ENCODE results near the gene PRKAR1B.

PRKAR1B gene

GRCh38 chr7:516606-517456 lies 210.2 kb downstream of the PRKAR1B start:
- peak in 2 of 3 experiments; percentile 31 to 32 for DNase-seq

GRCh38 chr7:516216-516605 lies 210.9 kb downstream of the PRKAR1B start:
- DNase-seq: peak in 1 of 3 experiments; percentile 32

GRCh38 chr7:515628-516027 lies 211.5 kb downstream of the PRKAR1B start:
- no peak for DNase-seq

- DNase-seq: peak in 2 of 3 experiments; percentile 27 to 65
Observed at GRCh38 chr7:514651-515598, 212.2 kb downstream of the PRKAR1B start.

- no peak for DNase-seq
Observed at GRCh38 chr7:514242-514641, 212.8 kb downstream of the PRKAR1B start.

GRCh38 chr7:513521-514166 lies 213.4 kb downstream of the PRKAR1B start:
- no peak for DNase-seq

GRCh38 chr7:512541-513311 lies 214.4 kb downstream of the PRKAR1B start:
- peak in 2 of 3 experiments; percentile 55 to 73 for DNase-seq

GRCh38 chr7:512146-512510 lies 215.0 kb downstream of the PRKAR1B start:
- DNase-seq: no peak

- DNase-seq: no peak
Observed at GRCh38 chr7:511476-512145, 215.5 kb downstream of the PRKAR1B start.

GRCh38 chr7:510782-511281 lies 216.2 kb downstream of the PRKAR1B start:
- no peak for DNase-seq

- DNase-seq: no peak
Observed at GRCh38 chr7:510131-510481, 217.0 kb downstream of the PRKAR1B start.

GRCh38 chr7:509426-510130 lies 217.5 kb downstream of the PRKAR1B start:
- no peak for DNase-seq

GRCh38 chr7:508461-509170 lies 218.5 kb downstream of the PRKAR1B start:
- no peak for DNase-seq

GRCh38 chr7:507623-508300 lies 219.3 kb downstream of the PRKAR1B start:
- DNase-seq: no peak

GRCh38 chr7:506921-507622 lies 220.0 kb downstream of the PRKAR1B start:
- DNase-seq: no peak

GRCh38 chr7:506391-506831 lies 220.7 kb downstream of the PRKAR1B start:
- DNase-seq: no peak

- DNase-seq: no peak
Observed at GRCh38 chr7:505171-505570, 221.9 kb downstream of the PRKAR1B start.

GRCh38 chr7:504221-505111 lies 222.6 kb downstream of the PRKAR1B start:
- DNase-seq: no peak

Data from NCI-H1417 (cell line).